ACHN (cell line): ENCODE results near the gene SHC3.

ENCODE experiments used
- DNase-seq: peaks from one replicate; pipeline ENCODE4 v3.0.0-alpha.2; 2015
- in situ Hi-C: cut with HindIII; loops from 2 replicates; pipeline ENCODE4 v1.10.0; 2017; ENCODE audit warnings: low sequenced_read_pairs, low pct_ligation_motif_present, low pct_unique_long_range_greater_than_20kb

Gene SHC3

GRCh38 chr9:89079391-89079790 lies 99.2 kb downstream of the SHC3 start:
- DNase-seq, result no peak
- in situ Hi-C loops, result no loop called here

- no peak for DNase-seq
- in situ Hi-C loops, result no loop called here
Observed at GRCh38 chr9:89078860-89079259, 99.8 kb downstream of the SHC3 start.

GRCh38 chr9:89078421-89078820 lies 100.2 kb downstream of the SHC3 start:
- in situ Hi-C loops, result no loop called here
- no peak for DNase-seq

- in situ Hi-C loops, result no loop called here
- DNase-seq, result no peak
Observed at GRCh38 chr9:89077519-89077918, 101.1 kb downstream of the SHC3 start.

GRCh38 chr9:89073397-89073796 lies 105.2 kb downstream of the SHC3 start:
- DNase-seq, result no peak
- in situ Hi-C loops, result no loop called here

- in situ Hi-C loops, result no loop called here
- DNase-seq, result no peak
Observed at GRCh38 chr9:89071591-89071990, 107.0 kb downstream of the SHC3 start.

GRCh38 chr9:89066835-89067234 lies 111.8 kb downstream of the SHC3 start:
- DNase-seq, result no peak
- in situ Hi-C loops, result no loop called here

- no peak for DNase-seq
- in situ Hi-C loops, result no loop called here
Observed at GRCh38 chr9:89065921-89066320, 112.7 kb downstream of the SHC3 start.

- in situ Hi-C loops, result no loop called here
- DNase-seq, result no peak
Observed at GRCh38 chr9:89060790-89061189, 117.8 kb downstream of the SHC3 start.

- in situ Hi-C loops, result no loop called here
- no peak for DNase-seq
Observed at GRCh38 chr9:89059925-89060506, 118.6 kb downstream of the SHC3 start.

GRCh38 chr9:89058906-89059305 lies 119.7 kb downstream of the SHC3 start:
- in situ Hi-C loops, result no loop called here
- no peak for DNase-seq

GRCh38 chr9:89054865-89055495 lies 123.6 kb downstream of the SHC3 start:
- in situ Hi-C loops, result no loop called here
- no peak for DNase-seq

- in situ Hi-C loops, result no loop called here
- no peak for DNase-seq
Observed at GRCh38 chr9:89053301-89053700, 125.3 kb downstream of the SHC3 start.

- no peak for DNase-seq
- in situ Hi-C loops, result no loop called here
Observed at GRCh38 chr9:89052470-89053097, 126.0 kb downstream of the SHC3 start.

GRCh38 chr9:89051421-89052025 lies 127.1 kb downstream of the SHC3 start:
- DNase-seq, result no peak
- in situ Hi-C loops, result no loop called here

GRCh38 chr9:89049646-89050045 lies 129.0 kb downstream of the SHC3 start:
- in situ Hi-C loops, result no loop called here
- DNase-seq, result no peak

- in situ Hi-C loops, result no loop called here
- DNase-seq, result no peak
Observed at GRCh38 chr9:89048616-89049015, 130.0 kb downstream of the SHC3 start.

- in situ Hi-C loops, result no loop called here
Observed at GRCh38 chr9:89047667-89048066, 131.0 kb downstream of the SHC3 start.

GRCh38 chr9:89046832-89047231 lies 131.8 kb downstream of the SHC3 start:
- in situ Hi-C loops, result no loop called here
- DNase-seq, result no peak

More at GRCh38 chr9:89047667-89048066, 131.0 kb downstream of the SHC3 start:
- no peak for DNase-seq

GRCh38 chr9:89044881-89045280 lies 133.7 kb downstream of the SHC3 start:
- DNase-seq, result no peak
- in situ Hi-C loops, result no loop called here
